EH (cell line): ENCODE results near the gene RPUSD3.
"Not testable (repeated sequence)": the region's sequence is repeated elsewhere in the genome, so short reads cannot be mapped to it uniquely, and the experiment has no call there.

Experiments used
- DNase-seq: peaks from one replicate; pipeline ENCODE4 v3.0.0-alpha.2; 2015; ENCODE audit warnings: low read depth

RPUSD3 gene, protein sequence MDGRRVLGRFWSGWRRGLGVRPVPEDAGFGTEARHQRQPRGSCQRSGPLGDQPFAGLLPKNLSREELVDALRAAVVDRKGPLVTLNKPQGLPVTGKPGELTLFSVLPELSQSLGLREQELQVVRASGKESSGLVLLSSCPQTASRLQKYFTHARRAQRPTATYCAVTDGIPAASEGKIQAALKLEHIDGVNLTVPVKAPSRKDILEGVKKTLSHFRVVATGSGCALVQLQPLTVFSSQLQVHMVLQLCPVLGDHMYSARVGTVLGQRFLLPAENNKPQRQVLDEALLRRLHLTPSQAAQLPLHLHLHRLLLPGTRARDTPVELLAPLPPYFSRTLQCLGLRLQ

DNA sequence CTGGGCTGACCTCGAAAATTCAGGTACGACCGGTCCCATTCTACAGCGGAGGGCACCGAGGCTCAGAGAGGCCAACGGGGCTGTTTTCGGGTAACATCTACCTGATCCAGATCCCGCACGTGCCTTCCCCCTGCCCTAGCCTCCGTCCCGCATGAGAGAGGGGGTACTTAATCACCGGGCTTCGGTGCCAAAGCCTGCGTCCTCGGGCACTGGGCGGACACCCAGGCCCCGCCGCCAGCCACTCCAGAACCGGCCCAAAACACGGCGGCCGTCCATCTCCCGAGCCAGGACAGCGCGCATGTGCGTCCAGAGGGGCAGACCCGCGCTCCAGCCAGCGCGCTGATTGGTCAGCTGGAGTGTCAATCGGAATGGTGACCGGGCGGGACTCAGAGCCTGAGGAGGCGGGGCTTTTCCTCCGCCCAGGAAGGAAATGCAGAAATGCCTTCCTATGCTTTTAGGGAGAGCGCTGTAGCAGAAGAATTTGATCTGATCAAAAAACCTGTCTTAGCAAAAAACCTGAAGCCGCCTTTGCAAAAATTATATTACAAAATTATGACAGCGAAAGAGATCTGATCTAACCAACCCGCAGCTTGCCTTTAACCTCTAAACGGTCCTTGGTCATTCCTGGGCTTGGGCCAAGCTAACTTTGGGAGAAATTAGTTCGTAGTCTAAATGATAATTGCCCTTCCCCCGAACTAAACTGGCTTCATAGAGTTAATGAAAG lies at the start of gene RPUSD3:
RPUSD3 (minus strand) TSS at position 294 of the 724 bp plus-strand sequence; CDS start at position 276, 18 bp downstream.
- peak; percentile 95 for DNase-seq

DNA sequence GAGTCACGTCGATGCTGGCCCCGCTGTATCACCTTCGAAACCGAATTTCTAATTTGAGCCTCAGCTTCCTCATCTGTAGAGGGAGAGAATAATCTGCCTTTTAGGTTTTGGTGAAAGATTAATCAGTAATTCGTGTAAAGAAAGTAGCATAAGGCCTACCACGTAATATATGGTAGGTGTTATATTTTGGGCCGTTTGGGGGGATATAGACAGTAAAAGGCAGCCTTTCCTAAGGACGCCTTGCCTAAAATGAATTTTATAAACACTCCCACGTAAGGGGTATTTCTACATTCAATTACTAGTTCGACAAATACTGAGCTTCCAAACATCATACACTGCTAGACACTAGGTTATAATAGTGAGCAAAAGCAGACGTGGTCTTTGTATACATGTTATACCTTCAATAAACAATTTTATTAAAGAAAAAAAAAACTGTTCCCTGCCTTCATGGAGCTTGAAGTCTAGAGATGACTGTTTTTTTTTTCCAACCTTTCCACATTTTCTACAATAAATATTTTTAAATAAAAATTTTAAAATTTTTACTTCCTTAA lies 47.3 kb upstream of the RPUSD3 start:
- no peak for DNase-seq

DNA sequence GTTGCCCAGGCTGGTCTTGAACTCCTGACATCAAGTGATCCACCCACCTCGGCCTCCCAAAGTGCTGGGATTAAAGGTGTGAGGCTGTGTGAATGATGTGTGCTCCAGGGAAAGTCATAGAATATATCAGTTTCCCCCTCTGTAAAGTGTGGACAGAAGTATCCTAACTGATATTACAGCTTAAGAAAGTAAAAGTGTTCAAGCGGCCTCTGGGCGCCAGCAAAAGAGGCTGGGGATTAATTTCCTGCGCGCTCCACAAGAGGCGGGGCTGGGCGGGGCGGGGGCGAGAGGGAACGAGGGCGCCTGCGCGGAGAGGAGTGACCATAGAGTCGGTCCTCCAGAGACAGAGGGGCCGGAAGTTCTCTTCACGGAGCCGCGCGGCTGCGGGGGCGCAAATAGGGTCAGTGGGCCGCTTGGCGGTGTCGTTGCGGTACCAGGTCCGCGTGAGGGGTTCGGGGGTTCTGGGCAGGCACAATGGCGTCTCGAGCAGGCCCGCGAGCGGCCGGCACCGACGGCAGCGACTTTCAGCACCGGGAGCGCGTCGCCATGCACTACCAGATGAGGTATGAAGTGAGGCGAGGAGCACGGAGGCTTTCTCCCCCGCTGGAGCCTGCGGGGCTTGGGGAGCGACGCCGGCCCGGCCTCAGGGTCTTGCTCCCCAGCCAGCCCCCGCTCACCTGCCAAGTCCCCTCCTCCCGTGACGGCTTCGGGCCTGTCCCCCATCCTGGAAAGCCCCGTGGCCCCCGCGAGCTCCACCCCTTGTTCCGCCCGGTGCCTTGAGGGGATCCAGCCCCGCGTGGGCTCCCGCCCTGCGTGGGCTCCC lies 46.7 kb upstream of the RPUSD3 start, which contains the start of gene JAGN1:
JAGN1 (plus strand) TSS at position 362 of the 823 bp plus-strand sequence; CDS start at position 475, 113 bp downstream.
- DNase-seq = peak; percentile 87

DNA sequence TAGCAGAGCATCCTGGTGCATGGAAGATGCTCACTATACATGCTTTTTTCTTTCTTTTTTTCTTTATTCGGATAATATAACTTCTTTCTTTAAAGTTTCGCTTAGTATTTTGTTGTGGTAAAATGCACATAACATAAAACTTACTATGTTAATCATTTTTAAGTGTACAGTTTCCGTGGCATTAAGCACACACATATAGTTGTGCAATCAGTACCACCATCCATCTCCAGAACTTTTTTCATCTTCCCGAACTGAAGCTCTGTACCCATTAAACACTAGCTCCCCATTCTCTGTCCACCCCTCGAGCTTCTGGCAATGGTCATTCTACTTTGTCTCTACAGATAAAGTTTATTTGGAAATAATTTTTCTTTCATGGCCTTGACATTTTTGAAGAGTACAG lies 45.6 kb upstream of the RPUSD3 start:
- no peak for DNase-seq

DNA sequence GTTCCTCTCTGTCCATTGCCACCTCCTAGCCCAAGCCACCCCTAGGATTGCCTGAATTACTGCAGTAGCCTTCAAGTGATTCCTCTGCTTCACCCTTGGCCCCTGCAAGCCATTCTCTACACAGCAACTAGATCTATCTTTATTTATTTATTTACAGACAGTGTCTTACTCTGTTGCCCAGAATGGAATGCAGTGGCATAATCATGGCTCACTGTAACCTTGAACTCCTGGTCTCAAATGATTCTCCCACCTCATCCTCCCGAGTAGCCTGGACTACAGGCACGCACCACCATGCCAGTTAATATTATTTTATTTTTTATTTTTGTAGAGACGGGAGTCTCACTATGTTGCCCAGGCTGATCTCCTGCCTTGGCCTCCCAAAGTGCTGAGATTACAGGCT lies 44.7 kb upstream of the RPUSD3 start:
- peak; percentile 18 for DNase-seq

DNA sequence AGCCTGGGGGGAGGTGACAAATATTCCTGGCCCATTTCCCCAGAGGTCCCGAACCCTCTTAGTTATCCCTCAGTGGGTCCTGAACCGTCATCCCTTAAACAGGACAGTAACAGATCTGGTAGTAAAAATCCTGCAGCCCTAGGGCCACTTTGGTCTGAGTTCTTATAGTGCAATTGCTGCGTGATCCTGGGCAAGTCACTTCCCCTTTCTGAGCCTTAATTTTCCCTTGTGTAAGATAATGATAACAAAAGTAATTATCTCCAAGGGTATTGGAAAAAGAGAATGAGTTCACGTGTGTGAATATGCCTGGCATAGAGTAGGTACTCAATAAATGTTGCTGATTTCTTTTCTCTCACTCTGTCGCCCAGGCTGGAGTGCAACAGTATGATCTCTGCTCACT lies 43.7 kb upstream of the RPUSD3 start:
- no peak for DNase-seq

DNA sequence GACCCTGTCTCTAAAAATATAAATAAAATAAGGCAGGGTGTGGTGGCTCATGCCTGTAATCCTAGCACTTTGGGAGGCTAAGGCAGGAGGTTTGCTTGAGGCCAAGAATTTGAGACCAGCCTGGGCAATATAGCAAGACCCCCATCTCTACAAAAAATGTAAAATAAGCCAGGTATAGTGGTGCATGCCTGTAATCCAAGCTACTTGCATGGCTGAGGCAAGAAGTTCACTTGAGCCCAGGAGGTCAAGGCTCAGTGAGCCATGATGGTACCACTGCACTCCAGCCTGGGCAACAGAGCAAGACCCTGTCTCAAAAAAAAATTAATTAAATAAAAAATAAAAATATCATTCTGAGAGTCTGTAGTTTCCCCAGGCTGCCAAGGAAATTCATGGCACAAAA lies 42.5 kb upstream of the RPUSD3 start:
- no peak for DNase-seq

DNA sequence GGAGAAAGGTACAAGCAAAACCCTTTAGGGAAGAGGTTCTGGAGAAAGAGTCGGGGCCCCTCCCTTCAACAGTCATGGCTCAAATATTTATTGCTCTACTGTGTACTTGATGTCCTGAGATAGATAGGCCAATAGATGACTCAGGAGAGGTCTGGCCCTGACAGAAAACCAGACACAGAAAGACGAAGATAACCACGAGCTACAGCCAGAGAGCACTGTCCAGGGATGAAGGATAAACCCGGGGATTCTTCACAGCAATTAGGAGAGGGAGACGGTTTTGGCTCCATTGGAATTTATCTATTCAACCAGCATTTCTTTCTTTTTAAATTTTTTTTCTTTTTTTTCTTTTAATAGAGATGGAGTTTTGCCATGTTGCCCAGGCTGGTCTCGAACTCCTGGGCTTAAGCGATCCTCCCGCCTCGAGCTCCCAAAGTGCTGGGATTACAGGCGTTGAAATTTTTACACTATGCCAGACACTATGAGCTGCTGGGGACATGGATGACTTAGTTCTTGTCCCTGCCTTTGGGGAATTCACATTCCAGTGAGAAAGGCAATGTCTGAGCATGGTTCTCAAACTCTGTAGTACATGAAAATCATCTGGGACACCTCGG lies 40.9 kb upstream of the RPUSD3 start:
- peak; percentile 95 for DNase-seq

DNA sequence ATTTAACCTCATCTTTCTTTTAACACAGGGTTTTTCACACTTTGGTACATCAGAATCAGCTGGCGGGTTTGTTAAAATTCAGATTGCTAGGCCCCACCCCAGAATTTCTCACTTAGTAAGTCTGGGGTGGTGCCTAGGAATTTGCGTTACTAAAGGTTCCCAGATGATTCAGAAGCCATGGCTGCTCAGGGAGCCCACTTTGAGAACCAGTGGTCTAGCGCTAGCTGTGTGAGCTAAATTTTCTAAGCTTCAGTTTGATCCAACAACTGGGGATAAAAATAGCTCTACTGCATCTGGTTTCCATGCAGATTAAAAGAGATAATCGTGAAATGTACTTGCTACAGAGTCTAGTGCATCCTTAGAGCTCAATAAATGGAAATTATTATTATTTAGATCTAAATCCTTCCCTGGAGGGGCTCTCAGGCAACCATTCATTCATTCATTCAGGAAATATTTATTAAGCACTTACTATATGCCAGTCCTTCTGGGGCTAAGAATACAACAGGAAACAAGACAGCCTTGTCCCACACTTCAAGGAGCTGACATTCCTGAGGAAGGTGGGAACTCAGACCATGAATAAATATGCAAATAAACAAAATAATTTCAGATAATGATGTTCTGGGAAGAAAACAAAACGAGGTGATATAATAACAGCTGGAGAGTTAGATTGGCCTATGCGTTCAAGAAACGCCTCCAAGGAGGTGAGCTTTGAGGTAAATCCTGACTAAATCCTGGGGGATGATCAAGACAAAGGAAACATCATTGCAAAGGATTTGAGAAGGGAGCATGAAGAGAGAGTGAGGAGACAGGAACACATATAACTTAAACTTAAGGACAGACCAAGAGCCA lies 40.1 kb upstream of the RPUSD3 start:
- peak; percentile 82 for DNase-seq

DNA sequence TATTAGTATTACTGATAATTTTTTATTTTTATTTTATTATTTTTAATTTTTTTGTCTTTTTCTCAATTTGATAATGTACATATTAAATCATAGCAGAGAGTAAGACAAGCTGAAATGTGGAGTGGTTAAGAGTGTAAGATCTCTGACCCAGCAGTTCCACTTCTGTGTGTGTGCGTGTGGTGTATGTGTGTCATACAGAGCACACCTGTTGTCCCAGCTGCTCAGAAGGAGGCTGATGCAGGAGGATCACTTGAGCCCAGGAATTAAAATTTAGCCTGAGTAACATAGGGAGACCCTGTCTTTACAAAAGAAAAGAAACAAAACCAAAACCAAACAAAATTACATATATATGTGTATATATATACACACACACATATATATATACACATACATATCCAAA lies 37.6 kb upstream of the RPUSD3 start:
- no peak for DNase-seq

DNA sequence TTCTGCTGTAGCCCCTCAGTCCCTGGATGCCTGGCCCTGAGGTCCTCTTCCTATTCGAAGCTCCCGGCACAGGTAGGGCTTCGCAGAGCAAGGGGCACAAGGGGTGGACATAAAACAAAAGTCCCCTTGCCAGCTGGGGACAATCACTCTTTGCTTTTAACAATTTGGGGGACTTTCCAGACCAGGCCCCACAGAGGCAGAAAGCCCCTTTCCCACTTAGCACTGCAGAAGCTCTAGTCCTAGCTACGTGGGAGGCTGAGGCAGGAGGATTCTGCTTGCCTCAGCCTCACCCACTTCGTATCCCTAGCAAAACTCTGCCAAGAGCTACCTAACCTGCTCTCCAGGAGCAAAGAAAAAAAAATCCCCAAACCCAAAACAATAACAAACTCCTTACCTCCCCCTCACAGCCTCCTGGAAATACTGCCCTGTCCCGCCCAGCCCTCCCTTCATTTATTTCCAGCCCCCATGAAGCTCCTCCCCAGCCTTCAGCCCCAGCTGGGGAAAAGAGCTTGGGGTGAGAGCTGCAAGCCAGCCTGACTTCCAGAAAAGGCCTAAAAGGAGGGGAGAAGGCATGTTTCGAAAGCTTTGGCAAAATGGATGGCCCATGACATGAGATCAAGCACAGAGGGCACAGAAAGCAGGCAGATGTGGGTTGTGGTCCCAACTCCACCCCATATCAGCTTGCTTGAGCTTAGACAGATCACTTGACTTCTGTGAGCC lies 36.2 kb upstream of the RPUSD3 start, which contains the start of gene CIDEC:
CIDEC (minus strand) TSS at position 424 of the 720 bp plus-strand sequence. CDS start 1,767 bp downstream, outside the sequence.
- no peak for DNase-seq

DNA sequence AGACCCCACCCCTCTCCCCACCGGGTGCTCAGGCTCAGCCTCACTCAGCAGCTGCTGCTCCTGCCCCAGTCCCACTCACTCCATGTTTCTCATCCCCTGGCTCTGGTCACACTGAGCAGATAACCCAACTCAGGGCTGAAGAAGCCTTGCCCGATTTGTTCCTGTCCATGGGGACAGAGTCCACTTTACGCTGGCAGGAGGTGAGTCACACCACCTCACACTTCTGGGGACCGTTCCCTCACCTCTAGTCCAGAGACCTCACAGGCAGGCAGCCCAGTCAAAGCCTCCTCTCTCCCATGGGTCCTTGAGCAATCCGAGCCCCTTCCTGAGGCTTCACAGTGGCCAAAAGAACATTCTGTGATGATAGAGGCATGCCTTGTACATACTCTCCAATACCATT lies 34.9 kb upstream of the RPUSD3 start:
- DNase-seq = no peak

DNA sequence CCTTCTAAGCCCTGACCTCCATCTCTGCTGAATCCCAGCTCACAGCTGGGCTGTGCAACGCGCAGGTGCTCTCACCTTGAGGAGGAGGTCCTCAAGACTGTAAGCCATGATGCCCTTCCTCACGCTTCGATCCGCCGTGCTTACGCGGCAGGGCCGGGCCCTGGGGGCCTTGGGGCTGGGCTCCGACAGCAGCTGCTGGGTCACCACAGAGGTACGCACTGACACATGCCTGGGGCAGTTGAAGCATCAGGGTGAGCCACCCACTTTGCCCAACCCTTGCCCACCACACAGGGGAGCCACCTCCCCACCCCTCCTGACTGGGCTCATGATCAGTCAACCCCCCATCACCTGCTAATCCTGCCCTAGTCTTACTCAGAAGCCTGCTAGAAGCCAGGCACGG lies 33.2 kb upstream of the RPUSD3 start:
- no peak for DNase-seq

DNA sequence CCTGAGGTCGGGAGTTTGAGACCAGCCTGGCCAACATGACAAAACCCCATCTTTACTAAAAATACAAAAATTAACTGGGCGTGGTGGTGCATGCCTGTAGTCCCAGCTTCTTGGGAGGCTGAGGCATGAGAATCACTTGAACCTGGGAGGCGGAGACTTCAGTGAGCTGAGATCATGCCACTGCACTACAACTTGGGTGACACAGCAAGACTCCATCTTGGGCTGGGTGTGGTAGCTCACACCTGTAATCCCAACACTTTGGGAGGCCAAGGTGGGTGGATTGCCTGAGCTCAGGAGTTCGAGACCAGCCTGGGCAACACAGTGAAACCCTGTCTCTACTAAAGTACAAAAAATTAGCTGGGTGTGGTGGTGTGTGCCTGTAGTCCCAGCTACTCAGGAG lies 32.4 kb upstream of the RPUSD3 start:
- DNase-seq = not testable (repeated sequence)

DNA sequence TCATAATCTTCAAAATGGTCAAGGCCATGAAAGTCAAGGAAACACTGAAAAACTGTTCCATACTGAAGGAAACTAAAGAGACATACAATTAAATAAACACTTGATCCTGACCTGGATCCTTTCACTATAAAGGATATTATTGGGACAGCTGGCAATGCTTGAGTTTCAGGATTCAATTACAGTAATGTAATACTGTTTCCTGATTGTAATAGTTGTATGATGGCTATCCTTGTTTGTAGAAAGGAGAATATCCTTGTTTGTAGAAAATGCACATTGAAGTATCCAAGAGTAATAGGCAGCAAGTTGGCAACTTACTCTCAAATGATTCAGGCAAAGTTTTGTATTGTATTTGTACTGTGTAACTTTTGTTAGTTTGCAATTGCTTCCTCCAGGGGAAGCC lies 31.6 kb upstream of the RPUSD3 start:
- no peak for DNase-seq

DNA sequence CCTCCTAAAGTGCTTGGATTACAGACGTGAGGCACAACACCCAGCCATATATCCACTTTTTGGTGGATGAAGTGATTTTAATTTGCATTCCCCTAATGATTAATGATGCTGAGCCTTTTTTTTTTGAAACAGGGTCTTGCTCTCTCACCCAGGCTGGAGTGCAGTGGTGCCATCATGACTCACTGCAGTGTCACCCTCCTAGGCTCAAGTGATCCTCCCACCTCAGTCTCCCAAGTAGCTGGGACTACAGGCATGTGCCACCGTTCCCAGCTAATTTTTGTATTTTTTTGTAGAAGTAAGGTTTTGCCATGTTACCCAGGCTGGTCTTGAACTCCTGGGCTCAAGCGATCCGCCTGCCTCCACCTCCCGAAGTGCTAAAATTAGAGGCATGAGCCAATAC lies 28.3 kb upstream of the RPUSD3 start:
- not testable (repeated sequence) for DNase-seq

DNA sequence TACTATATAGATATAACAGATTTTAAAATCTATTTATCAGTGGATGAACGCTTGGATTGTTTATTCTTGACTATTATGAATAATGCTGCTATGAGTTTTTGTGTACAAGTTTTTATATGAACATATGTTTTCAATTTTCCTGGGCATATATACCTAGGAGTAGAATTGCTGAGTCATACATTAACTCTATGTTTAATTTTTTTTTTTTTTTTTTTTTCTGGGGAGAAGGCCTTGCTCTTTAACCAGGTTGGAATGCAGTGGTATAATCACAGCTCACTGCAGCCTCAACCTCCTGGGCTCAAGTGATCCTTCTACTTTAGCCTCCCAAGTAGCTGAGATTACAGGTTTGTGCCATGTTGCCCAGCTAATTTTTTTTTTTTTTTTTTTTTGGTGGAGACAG lies 27.2 kb upstream of the RPUSD3 start:
- DNase-seq = peak; percentile 82

DNA sequence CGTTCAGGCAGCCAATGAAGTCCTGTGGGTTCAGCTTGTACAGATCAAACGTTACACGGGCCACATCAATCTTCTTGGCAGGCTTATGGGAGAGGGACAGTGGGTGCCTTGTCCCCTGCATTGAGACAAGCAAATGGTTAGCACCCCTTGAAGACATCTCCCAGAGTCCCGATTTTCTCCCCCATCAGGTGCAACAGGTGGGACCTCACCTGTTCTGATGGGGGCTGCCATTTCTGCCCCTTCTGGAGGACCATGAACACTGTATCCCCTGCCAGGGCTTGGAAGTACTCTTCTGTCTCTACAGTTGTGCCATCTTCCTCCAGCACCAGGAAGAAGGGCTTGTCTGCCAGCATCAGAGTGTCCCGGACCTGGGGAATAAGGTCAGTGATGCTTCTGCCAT lies 26.1 kb upstream of the RPUSD3 start:
- DNase-seq = no peak

DNA sequence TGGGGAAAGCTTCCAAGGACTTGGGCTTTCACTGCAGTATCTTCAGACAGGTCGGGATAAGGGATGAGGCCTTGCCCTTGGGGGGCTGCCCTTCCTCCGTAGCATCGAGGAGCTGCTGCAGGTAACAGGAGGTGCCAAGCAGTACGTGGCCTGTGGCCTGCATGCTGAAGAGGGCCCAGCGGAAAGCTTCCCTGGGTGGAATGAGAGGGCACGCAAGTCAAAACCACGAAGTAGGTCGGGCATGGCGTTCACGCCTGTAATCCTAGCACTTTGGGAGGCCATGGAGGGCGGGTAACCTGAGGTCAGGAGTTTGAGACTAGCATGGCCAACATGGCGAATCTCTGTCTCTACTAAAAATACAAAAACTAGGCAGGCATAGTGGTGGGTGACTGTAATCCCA lies 23.3 kb upstream of the RPUSD3 start:
- no peak for DNase-seq

DNA sequence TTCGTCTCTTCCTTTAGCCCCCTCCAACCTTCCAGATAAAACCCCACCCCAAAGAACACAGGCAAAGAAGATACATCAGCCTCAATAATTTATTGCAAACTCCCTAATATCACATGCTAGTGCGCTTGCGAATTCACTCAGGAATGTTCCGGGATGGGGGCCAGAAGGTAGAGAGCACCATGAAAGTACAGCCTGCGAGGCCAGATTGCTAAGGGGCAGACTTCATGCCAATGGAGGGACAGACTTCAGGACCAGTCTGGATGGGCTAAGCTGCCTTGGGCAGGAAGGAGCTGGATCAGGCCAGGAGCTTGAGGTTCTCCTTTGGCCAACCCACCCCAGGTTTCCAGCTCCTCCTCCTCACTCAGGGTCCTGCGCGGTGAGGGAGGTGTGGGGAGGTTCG lies 22.8 kb upstream of the RPUSD3 start:
- DNase-seq = peak; percentile 51
